Measurements from ENCODE around the gene HOXB1.
"Not testable (repeated sequence)": the region's sequence is repeated elsewhere in the genome, so short reads cannot be mapped to it uniquely, and the experiment has no call there.

The HOXB1 gene

DNA sequence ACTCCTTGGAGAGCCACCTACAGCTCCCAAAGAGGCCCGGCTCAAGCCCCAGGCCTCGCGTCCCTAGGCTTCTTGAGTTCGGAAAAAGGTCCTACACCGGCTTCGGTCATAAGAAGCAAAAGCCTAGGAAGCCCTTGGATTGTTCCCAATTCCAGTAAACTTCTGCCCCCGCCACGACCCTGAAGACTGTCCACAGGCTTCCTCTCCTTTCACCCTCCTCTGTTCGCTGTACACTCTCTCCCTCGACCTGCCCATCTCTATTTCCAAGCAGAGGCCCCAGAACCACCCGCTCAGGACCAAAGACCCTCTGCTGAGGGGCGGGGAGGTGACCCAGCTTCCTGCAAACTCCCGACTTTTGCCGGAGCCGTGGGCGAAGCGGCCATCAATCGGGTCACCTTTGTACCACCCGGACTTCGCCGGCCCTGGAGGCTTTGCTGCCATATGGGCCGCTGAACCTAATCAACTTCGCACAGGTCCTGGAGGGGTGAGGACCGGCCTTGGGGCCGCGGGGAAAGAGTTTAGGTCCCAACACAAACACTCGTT, 11.4 kb upstream of the HOXB1 start:
- peak; percentile 73 for DNase-seq

DNA sequence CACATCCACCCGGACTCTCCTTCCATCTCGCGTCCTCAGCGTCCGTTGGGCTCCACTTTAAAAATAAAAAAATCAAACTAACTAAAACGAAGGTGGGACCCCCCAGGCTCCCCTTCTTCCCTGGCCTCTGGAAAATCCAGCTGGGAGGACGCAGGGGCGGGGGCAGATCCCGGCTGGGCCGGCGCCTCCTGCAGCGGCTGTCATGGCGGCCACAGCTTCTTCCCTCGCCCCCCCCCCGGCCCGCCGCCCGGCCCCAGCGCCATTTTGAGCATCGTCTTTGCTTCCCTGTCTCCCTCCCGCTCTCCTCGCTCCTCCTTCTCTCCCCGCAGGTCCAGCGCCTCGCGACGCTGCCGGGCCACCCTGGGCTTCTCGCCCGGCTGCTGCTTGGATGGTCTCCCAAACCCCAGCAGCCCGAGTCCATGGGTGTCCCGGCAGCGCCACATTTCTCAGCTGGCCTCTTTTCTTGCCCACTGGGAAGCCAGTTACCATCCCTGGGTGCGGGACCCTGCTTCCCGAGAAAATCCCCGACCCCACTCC, 10.8 kb upstream of the HOXB1 start:
- peak; percentile 86 for DNase-seq

DNA sequence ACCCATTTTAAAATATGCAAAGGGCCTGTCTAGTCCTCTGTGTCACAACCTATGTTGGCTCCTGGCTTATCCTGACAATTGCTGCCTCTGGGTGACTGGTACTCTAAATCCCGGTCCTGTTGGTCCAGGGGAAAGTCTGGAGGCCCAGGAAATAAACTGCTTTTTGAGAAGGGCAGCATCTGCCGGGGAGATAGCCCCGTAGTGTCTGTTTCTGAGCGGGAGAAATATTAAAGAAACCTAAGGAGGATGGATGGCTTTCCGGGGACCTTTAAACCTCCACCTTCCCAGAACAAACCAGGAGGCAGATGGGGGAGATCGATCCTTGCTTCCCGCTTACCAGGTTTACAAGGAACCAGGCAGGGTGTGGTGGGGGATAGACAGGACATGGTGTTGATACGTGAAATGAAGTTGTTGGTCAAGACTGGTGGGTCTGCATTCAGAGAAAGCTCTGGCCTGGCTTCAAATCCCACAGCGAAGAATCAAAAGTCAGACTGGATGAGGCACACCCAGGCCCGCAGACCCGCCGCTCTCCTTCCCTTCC, 10.3 kb upstream of the HOXB1 start:
- DNase-seq: peak; percentile 57

DNA sequence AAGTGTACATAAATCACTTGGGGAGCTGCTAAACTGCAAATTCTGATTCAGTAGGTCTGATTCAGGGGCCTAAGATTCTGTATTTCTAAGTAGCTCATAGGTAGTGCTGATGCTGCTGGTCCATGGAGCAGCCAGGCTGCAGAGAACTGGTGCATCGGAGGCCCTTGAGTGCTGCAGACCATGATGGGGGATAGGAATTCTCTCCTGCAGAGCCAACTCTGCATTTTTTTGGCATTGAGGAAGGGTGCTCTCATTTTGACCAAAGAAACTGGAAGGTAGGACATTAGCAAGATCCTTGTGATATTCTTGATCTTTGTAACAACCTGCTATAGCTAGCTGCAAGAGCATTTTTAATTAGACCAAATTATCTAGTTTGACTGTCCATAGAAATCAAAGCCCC, 9.4 kb upstream of the HOXB1 start:
- peak; percentile 57 for DNase-seq

DNA sequence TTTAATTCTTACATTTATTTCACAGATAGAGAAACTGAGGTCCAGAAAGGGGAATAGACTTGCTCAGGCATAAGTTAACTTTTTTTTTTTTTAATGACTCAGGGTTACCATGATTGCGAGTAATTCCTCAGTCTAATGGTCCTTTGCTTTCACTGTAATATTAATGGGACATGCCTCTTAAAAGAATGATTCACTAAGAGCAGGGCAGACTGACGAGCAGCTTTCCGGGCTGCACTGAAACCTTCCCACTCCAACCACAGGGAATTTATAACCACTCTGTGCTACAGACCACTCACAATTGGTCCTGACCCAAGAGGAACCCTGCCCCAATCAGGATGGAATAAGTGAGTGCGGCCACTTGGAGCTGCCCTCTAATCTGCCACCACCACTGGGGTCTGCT, 8.4 kb upstream of the HOXB1 start:
- peak; percentile 69 for DNase-seq

DNA sequence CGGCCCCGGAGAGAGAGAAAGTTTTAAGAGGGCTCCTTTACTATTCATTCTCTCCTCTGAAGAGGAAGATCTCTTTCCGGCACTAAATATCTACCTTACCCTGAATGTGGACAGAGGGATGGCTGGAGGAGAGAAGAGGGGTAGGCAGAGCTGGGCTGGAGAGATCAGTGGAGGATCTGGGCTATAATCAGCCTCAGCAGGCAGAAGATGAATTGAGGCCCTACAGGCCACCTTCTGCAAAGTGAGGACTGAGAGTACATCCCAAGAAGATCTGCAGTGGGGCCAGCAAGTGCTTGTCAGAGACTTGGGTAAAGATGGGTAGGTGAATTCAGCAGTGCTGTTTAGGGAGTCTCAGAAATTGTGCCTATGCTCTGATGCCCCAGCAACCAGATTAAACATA, 6.5 kb upstream of the HOXB1 start:
- peak; percentile 59 for DNase-seq

DNA sequence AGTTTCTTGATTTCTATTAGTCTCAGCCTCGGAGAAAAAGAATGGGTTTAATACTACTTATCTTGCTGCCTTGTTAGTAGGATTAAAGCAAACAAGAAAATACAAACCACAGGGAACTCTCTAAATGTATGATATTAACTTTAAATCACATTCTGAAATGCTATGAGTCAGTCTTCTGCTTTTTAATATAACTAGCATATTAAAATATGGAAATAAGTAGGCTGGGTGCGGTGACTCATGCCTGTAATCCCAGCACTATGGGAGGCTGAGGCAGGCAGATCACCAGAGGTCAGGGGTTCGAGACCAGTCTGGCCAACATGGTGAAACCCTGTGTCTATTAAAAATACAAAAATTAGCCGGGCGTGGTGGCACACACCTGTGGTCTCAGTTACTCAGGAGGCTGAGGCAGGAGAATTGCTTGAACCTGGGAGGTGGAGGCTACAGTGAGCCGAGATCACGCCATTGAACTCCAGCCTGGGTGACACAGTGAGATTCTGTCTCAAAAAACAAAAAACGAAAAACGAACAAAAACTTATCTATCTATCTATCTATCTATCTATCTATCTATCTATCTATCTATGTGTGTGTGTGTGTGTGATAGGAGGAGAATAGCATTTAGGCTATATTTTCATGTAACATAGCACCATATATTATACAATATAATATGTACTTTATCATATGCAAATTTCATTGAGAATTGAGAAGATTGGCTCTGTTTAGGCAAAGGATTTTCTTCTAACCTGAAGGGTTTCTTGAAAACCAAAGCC, 5.2 kb upstream of the HOXB1 start:
- not testable (repeated sequence) for DNase-seq

DNA sequence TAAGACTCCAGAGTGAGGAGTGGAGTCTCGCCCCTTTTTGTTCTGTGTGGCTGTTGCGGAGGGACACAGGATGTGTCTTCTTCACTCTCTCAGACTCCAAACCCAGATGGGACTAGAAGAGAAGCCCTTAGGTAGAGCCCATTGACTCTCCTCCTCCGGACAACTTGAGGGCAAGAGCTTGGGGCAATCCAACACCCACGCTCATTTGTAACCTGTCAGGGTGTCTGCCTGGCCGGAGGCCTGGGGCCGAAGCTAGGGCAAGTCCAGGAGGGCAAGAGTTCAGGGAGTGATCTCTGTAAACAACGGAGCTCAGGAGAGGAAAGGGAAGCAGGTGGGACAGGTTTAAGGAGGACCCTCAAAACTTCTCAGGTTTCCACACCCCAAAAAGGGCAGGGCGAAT, 1.4 kb upstream of the HOXB1 start:
- DNase-seq: no peak

DNA sequence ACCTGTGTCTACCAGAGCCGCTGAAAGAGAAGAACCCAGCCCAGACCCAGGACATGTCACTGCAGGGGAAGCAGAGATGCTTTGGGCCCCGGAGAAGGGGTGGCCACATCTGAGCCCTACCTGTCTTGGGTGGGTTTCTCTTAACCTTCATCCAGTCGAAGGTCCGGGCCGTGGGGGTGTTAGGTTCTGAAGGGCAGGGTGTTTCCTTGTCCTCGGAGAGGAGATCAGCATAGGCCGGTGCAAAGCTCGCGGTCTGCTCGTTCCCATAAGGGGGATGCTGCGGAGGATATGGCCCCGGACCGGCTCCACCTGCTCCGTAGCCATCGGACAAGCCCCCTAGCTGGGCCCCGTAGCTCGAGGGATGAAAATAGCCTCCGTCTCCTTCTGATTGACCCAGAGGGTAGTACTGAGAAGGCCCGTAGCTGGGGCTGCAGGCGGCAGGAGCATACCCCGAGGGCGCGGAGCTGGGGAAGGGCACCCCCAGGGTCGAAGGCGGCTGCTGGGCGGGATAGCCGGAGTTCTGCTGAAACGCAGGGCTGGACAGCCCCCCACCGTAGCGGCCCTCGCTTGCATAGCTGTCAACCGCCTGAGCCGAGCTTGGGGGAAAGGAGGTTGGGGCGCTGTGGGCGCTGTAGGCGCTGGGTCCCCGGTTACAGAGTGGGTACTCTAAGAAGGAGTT, 464 bp downstream of the HOXB1 start:
- DNase-seq: no peak

DNA sequence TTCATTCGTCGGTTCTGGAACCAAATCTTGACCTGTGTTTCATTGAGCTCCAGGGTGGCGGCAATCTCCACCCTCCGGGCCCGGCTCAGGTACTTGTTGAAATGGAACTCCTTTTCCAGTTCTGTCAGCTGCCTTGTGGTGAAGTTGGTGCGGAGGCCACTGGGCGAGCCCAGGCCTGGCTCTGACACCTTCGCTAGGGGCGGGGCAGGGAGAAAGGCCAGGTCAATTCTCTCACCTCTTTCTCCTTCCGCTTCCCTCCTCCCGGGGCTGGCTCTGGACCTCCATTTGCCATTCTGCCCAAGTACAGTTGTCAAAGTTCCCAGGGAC, 1.2 kb downstream of the HOXB1 start:
- peak; percentile 72 for DNase-seq

DNA sequence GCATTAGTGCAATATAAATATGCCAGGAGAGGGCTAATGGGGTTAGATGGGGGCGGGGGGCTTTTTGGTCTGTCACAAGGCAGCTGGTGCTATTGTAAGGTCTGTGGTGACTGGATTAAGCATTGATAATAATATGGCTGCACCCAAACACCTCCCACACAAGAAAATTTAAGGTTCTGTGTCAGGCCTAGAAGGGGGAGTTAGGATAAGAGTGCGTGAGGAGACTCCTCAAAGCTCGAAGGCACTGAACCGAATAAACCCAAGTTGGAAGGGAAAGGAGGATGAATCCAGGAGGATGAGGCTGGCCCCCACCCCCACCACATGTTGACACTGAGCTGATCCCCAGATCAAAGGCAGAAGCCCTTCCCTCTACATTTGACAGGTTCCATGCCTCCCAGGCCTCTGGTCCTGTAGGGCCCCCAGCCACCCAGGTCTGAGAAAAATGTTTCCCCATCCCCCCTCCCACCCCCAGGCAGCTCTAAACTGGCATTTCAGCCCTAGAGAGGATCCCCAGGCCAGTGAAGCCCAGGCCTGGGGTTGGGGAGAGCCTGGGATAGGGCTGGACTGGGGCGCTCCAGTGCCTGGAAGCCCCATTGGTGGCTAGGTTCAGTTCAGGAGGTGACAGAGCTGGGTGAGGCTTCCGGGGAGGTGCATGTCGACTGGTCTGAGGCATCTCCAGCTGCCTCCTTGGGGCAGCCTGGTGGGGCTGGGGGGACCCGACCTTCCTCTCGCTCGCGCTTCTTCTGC, 1.7 kb downstream of the HOXB1 start:
- peak; percentile 85 for DNase-seq

DNA sequence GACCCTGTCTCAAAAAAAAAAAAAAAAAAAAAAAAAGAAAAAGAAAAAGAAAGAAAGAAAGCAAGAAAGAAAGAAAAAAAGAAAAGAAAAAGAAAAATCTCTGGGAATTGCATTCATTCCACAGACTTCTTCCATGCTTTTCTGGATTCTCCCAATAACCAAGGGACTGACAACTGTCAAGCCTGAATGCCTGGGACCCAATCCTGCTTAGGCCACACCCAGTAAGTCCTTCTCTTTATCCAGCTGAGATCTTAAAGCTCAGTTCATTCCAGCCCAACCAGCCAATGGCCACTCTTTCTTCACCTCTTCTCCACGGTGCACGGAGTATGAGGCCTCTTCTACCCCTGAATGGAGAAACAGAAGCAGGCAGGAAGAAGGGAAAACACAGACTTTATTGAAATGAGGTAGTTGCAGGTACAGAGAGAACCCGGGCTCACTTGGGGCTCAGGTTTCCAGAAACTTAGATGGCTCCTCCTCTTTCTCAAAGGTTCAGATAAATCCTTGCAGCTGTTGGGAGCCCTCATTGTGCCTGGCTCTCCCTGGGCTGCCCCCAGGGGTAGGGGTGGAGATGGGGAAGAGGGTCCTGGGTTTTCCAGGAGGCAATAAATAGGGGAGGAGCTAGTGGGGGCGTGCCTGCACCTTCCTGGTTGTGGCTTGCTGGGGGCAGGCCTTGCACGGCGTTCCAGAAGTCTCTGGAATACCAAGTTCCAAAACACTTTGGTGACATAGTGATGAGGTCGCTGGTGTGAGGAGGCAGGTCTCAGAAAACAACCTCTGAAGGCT, 2.5 kb downstream of the HOXB1 start:
- DNase-seq: peak; percentile 87

DNA sequence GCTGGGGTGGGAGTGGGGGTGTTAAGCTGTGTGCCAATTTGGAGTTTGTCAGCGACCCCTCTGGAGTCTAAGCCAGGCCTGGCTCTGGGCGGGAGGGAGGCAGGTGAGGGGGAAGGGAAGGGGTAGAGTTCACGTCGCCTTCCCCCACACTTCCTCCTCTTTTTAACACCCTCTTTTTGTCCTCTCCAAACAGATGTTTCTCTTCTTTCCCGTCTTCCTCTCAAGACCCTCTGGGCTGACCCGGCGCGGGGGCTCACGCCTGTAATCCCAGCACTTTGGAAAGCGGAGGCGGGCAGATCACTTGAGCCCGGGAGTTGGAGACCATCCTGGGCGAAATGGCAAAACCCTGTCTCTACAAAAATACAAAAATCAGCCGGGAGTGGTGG, 3.3 kb downstream of the HOXB1 start:
- DNase-seq: no peak

DNA sequence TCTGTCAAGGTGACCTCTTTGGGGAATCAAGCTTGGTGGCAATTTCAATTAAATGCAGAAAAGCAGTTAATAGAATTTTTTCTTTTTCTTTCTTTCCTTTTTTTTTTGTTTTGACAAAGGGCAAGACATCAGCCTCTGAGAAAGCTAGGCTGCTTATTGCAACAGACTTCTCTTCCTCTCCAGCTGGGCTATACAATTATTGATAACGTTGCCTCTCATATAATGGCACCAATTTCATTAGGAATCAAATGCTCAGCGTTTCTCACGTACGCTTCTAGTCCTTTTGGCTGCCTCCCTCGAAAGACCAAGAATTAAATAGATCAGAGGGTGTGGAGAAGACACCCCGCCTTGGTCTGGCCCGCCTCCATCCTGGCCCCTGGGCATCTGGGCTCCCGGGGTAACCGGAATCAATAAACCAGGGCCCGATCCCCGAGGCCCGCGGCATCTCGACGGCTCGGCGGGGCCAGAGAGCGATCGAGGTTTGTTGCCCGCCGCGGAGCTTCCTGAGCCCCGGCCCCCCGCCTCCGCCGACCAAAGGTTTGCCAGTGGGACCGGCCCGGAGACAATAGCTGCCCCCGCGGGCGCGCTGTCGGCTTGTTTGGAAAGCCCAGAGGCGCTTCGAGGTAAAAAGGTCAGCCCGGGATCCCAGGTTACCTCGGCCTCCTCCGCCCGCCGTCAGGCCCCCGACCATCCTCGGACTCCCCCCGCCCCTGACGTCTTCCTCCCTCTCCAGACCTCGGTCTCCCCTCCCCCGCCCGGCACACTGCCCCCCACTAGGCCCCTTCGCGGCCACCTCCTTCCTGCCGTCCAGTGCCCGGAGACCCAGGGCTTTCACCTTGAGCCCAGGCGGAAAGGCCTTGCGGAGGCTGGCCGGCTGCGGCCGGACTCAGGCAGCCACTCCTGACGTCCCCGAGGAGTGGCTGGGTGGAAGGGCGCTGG, 3.9 kb downstream of the HOXB1 start:
- no peak for DNase-seq

DNA sequence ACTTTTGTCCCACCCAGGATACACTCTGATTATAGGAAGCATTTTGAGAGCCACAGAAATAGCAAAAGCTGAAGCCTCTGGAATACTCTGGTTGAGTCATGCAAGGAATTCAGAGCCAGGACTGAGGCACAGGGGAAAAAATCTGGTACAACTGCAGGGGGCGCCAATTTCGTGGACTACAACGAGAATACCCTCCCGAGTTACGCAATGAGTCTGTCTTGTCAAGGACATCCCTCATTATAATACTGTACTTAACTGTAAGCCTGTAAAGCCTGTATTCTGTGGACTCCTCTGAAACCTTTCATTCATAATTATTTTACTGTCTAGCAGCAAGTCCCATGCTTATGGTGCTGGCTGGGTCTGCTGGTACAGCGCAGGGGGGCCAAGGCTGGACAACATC, 7.8 kb downstream of the HOXB1 start:
- no peak for DNase-seq

DNA sequence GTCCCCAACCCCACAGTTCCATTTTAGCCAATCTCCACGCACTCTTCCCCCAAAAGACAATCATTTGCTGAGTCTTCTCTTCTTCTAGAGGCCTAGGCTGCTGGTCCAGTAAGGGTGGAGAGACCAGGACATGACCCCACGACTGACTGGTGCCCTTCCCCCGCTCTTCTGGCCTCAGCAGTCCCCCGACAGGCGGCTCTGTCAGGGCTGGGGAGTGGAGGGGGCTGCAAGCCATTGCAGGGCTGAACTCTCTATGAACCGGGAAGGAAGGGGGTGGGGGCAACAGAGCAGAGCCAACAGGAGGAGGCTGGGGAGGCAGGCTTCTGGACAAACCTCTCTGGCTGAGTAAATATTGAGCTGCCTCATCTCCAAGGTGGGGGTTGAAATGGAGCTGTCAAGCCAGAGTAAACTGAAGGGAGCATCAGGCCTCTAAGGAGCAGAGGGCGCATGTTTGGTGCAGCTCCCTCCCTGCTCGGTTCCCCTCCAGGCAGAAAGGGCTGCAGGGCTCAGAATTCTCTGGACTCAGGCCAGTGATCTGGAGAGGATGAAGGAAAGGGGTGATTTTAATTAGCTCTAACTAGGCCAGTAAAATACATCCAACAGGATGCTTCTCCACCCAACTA, 8.7 kb downstream of the HOXB1 start:
- DNase-seq: peak; percentile 84

DNA sequence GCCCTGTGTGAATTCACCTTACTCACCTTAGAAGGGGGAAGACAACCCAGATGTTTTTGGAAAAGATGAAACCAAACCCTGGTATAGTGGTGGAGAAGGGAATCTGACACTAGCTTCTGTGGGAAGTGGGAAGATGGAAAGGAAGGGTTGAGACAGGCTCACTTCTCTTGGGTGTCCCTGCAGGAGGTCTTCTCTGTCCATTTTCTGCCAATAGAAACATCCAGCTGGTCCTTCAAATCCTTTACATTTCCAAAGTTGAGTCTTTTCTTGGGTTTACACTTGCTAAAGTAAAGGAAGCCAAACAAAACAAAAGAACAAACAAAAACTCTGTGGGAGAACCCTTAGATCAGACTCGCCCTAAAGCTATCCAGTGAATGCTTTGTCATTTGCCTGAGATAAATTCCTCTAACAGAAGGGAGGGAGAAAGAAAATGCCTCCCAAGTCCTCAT, 10.2 kb downstream of the HOXB1 start:
- DNase-seq: no peak

DNA sequence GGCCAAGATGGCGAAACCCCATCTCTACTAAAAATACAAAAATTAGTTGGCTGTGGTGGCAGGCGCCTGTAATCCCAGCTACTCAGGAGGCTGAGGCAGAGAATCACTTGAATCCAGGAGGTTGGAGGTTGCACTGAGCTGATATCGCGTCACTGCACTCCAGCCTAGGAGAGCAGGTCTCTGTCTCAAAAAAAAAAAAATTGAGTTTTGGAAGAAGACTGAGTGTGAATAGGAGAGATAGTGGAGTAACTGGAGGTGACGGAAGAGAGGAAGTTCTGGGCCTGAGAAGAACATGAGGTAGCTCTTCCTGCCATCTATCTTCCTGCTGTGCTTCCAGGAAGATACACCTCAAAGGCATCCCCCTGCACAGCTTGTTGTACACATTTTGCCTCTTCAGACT, 11.4 kb downstream of the HOXB1 start:
- DNase-seq: no peak

DNA sequence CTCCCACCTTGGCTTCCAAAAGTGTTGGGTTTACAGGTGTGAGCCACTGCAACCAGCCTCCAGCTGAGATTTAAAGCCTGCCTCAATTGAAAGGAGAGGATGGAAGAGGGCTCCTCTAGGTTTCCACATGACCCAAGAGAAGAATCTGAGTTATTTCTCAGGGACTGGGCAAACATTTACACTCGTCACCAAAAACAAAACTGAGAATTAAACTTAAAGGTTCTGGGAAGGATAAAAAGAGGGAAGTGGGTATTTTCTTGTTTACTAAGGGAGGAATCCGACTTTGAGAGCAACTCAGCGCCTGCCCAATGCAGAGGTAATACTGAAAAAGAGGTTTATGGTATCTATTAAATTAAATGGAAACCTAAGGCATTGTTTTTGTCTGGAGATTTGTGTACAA, 13.3 kb downstream of the HOXB1 start:
- no peak for DNase-seq

Data from islet precursor cell (in vitro differentiated cells).